HG02588 (cell line): ENCODE measurements around the gene SRRM1.
"Not testable (repeated sequence)": the region's sequence is repeated elsewhere in the genome, so short reads cannot be mapped to it uniquely, and the experiment has no call there.

ENCODE experiments used
- ATAC-seq: cut with Tn5 transposase; IDR thresholded peaks from one replicate; pipeline ENCODE4 v1.9.1; 2021; ENCODE audit warnings: mild to moderate bottlenecking, moderate library complexity; ENCODE audit not compliant: unreplicated experiment

Gene SRRM1

GRCh38 chr1:24693827-24694379 is 50.8 kb downstream of the SRRM1 start:
- ATAC-seq: no peak

- no peak for ATAC-seq
Observed at GRCh38 chr1:24694380-24694843, 51.3 kb downstream of the SRRM1 start.

- no peak for ATAC-seq
Observed at GRCh38 chr1:24695202-24695974, 52.3 kb downstream of the SRRM1 start.

GRCh38 chr1:24696041-24696755 is 53.1 kb downstream of the SRRM1 start:
- no peak for ATAC-seq

GRCh38 chr1:24696756-24697330 is 53.7 kb downstream of the SRRM1 start:
- ATAC-seq: no peak

- not testable (repeated sequence) for ATAC-seq
Observed at GRCh38 chr1:24697453-24698001, 54.4 kb downstream of the SRRM1 start.

GRCh38 chr1:24698326-24698725 is 55.2 kb downstream of the SRRM1 start:
- ATAC-seq: not testable (repeated sequence)

- no peak for ATAC-seq
Observed at GRCh38 chr1:24699628-24700027, 56.5 kb downstream of the SRRM1 start.

- no peak for ATAC-seq
Observed at GRCh38 chr1:24702511-24703293, 59.6 kb downstream of the SRRM1 start.

- ATAC-seq: no peak
Observed at GRCh38 chr1:24704411-24705259, 61.5 kb downstream of the SRRM1 start.

GRCh38 chr1:24705260-24706073 is 62.4 kb downstream of the SRRM1 start:
- no peak for ATAC-seq

GRCh38 chr1:24706074-24706389 is 62.9 kb downstream of the SRRM1 start:
- ATAC-seq: not testable (repeated sequence)

- no peak for ATAC-seq
Observed at GRCh38 chr1:24707687-24708086, 64.6 kb downstream of the SRRM1 start.

GRCh38 chr1:24708938-24709337 is 65.8 kb downstream of the SRRM1 start:
- no peak for ATAC-seq

GRCh38 chr1:24709791-24710441 is 66.8 kb downstream of the SRRM1 start:
- no peak for ATAC-seq

GRCh38 chr1:24711329-24711728 is 68.2 kb downstream of the SRRM1 start:
- no peak for ATAC-seq

- ATAC-seq: no peak
Observed at GRCh38 chr1:24713176-24713575, 70.1 kb downstream of the SRRM1 start.

- ATAC-seq: no peak
Observed at GRCh38 chr1:24713736-24714135, 70.6 kb downstream of the SRRM1 start.
